Right atrium auricular region (tissue), 2 donors: Measurements from ENCODE around the gene SYT2. TPM values are rescaled to one million over a fixed set of nuclear protein-coding genes. Genes with fewer than 3 reads are reported as not detected.

Source experiments
- DNase-seq: peaks from one replicate; pipeline ENCODE4 v3.0.0-alpha.2; 2019; ENCODE audit warnings: low spot score
- H3K27ac ChIP-seq, 2 donors: fragments of 200-600 bp; sonication (generic); 1 replicate in 1 of 2; 2 replicates in 1 of 2; pipeline ENCODE4 v1.5.1; 2016 to 2019
- H3K27me3 ChIP-seq, 2 donors: fragments of 200-600 bp; sonication (generic); one replicate each; pipeline versions ENCODE4 v1.5.1 to v1.6.0; 2017 to 2019
- H3K36me3 ChIP-seq: fragments of 200-600 bp; sonication (generic); one replicate; pipeline ENCODE4 v1.5.1; 2016
- H3K4me1 ChIP-seq, 2 donors: fragments of 200-600 bp; sonication (generic); one replicate each; pipeline versions ENCODE4 v1.5.1 to v1.6.0; 2017 to 2019
- H3K4me3 ChIP-seq, 2 donors: fragments of 200-600 bp; sonication (generic); 1 replicate in 1 of 2; 2 replicates in 1 of 2; pipeline ENCODE4 v1.5.1; 2017 to 2019; ENCODE audit warnings: mild to moderate bottlenecking in 1 of 2, moderate library complexity in 1 of 2
- H3K9me3 ChIP-seq, 2 donors: fragments of 200-600 bp; sonication (generic); one replicate each; pipeline ENCODE4 v1.5.1; 2019
- CTCF ChIP-seq, 2 donors: fragments of 200-600 bp; sonication (generic); IDR thresholded peaks; one replicate each; pipeline ENCODE4 v1.5.1; 2019; ENCODE audit warnings: antibody characterized with exemption in 2 of 2
- total RNA-seq, 2 donors: library from RNA; depleted of rRNA; stranded (reverse); fragments of >200 nt; gene quantifications; one replicate each; pipeline ENCODE4 v1.1.0, GENCODE V29; 2016

The SYT2 gene
- total RNA-seq, 2 donors from 2014 or later = not detected

GRCh38 chr1:202692959-202693555 is 17.2 kb downstream of the SYT2 start:
- TF ChIP-seq CTCF (IDR thresholded peaks at IDR 0.05) = peak; percentile 34 to 50
- Histone ChIP-seq H3K27ac (no peak overlapping the region), H3K9me3 (no peaks in the 10 kb centered on the region), H3K4me1 (no peaks in the 10 kb centered on the region), H3K36me3 (no peaks in the 10 kb centered on the region), H3K4me3 (no peak overlapping the region), H3K27me3 (no peaks in the 10 kb centered on the region)
- no peak for DNase-seq

- Histone ChIP-seq H3K4me1 (no peaks in the 10 kb centered on the region), H3K36me3 (no peaks in the 10 kb centered on the region), H3K27ac (no peak overlapping the region), H3K4me3 (no peak overlapping the region), H3K9me3 (no peaks in the 10 kb centered on the region), H3K27me3 (no peaks in the 10 kb centered on the region)
- no peak for TF ChIP-seq CTCF (IDR thresholded peaks at IDR 0.05)
- no peak for DNase-seq
Measured at GRCh38 chr1:202691816-202692215, 18.4 kb downstream of the SYT2 start.

GRCh38 chr1:202689493-202690342 is 20.5 kb downstream of the SYT2 start:
- Histone ChIP-seq H3K4me1 (no peaks in the 10 kb centered on the region), H3K4me3 (no peak overlapping the region), H3K9me3 (no peaks in the 10 kb centered on the region), H3K36me3 (no peaks in the 10 kb centered on the region), H3K27ac (no peak overlapping the region), H3K27me3 (no peaks in the 10 kb centered on the region)
- no peak for TF ChIP-seq CTCF (IDR thresholded peaks at IDR 0.05)
- no peak for DNase-seq

GRCh38 chr1:202689082-202689481 is 21.2 kb downstream of the SYT2 start:
- no peak overlapping the region for H3K27ac ChIP-seq
- DNase-seq = no peak
- no peaks in the 10 kb centered on the region for H3K36me3 ChIP-seq
- no peaks in the 10 kb centered on the region for H3K4me1 ChIP-seq
- H3K4me3 ChIP-seq = no peak overlapping the region
- H3K27me3 ChIP-seq = no peaks in the 10 kb centered on the region
- H3K9me3 ChIP-seq = no peaks in the 10 kb centered on the region
- TF ChIP-seq CTCF (IDR thresholded peaks at IDR 0.05) = no peak

GRCh38 chr1:202688401-202688800 is 21.9 kb downstream of the SYT2 start:
- H3K9me3 ChIP-seq = no peaks in the 10 kb centered on the region
- no peak overlapping the region for H3K27ac ChIP-seq
- no peak overlapping the region for H3K4me3 ChIP-seq
- DNase-seq = no peak
- H3K36me3 ChIP-seq = no peaks in the 10 kb centered on the region
- H3K27me3 ChIP-seq = no peaks in the 10 kb centered on the region
- no peaks in the 10 kb centered on the region for H3K4me1 ChIP-seq
- no peak for TF ChIP-seq CTCF (IDR thresholded peaks at IDR 0.05)
